GM21390 (cell line): ENCODE results near the gene SPEF2.
"Not testable (repeated sequence)": the region's sequence is repeated elsewhere in the genome, so short reads cannot be mapped to it uniquely, and the experiment has no call there.

ENCODE experiments used
- ATAC-seq: cut with Tn5 transposase; IDR thresholded peaks from one replicate; pipeline ENCODE4 v1.9.1; 2021; ENCODE audit not compliant: unreplicated experiment

Gene SPEF2

DNA sequence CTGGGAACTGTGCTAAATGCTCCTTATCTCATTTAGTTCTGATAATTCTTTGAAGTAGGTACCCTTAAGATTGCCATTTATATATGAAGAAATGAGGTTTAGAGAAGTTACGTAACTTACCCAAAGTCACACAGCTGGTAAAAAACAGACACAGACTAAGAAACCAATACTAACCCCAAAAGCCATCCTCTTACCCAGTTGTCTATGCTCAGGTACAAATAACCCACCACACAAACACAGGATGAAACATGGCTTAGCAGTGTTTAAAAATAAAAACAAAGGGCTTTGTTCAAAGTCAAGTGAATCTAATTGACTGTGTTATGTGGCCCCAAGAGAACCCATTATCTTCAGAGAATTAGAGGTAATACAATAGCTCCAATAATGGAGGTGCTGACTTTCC, 202.0 kb downstream of the SPEF2 start:
- ATAC-seq = no peak

DNA sequence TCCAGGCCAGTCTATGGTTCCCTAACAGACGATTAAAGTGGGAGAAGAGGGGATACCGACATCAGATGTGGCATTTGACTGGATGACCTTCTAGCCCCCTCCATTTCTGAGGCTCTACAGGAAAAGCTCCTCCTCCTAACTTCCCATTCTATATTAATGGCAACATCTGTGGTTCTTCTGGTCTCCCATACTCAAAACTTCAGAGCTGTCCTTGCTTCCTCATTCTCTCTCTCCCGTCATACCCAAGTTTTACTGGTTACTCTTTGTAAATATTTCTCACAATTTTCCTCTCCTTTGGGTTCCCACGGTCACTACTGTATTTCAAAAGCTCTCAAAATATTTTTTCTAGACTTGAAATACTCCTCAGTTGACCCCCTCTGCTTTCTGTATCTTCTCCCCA, 203.1 kb downstream of the SPEF2 start:
- ATAC-seq = no peak

DNA sequence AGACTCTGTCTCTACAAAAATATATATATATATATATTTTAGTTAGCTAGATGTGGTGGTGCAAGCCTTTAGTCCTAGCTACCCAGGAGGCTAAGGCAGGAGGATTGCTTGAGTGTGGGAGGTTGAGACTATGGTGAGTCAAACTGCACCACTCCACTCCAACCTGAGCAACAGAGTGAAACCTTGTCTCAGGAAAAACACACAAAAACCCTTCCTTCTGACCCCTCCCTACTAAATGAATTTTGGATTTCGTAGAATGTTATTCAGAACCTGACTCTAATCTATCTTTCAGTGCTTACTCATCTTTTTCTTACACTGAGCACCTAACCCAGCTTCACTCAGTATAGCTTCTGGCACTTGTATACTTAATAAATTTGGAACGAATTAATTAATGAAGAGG, 203.8 kb downstream of the SPEF2 start:
- no peak for ATAC-seq

DNA sequence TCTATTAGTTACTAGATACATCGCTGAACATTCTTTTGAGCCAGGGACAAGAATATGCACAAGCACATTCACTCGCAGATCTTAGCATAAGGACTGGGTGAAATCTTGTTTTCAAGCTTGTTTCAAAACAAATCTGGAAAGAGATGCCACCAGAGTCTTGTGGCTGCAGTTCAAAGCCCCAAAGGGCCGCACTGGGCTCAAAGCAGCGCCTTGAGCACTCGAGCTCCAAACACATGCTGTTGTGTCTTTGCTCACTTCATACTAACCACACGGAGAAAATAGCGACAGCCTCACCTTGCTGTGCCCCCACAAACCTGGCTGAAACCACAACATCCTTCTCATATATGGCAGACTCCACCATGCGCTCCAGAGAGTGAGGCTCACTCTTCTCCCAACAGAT, 204.8 kb downstream of the SPEF2 start:
- ATAC-seq = no peak

DNA sequence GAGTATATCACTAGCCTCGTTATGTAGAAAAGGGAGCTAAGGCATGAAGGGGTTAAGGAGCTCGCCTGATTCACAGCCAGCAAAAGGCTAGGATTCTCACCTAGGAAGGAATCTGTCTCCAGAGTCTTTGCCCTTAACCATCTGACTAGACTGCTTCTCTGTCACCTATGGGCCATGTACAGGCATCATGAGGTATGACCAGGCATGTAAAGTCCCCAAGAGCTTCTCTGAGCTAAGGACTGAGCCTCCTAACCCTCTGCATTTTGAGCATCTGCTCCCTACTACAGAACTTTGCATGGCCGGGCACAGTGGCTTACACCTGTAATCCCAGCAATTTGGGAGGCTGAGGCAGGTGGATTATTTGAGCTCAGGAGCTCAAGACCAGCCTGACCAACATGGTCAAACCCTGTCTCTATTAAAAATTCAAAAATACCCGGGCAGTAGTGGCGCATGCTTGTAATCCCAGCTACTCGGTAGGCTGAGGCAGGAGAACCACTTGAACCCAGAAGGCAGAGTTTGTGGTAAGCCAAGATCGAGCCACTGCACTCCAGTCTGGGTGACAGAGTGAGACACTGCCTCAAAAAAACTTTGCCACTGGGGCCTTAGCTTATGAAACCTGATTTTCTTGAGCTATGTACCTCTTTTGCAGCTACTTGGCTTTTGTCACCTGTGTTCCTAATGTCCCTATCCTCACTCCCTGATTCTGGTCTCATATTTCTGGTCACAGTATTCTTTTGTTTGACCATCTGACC, 205.9 kb downstream of the SPEF2 start:
- ATAC-seq = no peak

DNA sequence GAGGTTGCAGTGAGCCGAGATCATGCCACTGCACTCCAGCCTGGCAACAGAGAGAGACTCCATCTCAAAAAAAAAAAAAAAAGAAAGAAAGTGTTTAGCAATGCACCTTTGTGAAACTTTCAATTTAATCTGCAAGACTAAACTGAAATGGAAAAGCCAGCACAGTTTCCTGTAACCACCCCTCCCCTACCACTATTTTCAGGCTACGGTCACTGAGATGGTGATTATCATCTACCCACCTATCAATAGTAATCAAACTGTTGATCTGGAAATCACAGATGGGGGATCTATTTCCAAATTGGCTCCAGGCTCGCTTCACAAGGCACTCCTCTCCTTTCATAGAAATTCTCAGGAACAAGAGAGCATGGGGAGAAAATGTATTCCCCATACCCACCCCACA, 208.4 kb downstream of the SPEF2 start:
- no peak for ATAC-seq

DNA sequence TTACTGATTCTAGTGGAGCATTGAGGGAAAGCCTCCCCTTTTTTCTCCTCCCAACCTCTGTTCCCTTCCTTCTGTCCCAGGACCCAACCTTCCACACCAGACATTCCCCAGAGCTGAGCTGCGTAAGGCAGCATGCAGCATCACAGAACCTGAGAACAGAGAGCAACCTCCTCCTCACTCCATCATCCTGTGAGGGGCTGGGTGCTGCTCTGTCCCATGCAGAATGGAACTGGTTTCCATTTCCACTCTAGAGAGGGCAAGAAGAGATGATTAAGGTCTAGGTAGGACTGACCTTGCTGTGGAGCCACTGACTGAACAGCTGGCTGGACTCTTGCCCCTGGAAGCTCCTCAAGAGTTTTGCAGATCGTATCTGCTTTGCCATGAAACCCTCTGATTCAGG, 208.9 kb downstream of the SPEF2 start:
- no peak for ATAC-seq

DNA sequence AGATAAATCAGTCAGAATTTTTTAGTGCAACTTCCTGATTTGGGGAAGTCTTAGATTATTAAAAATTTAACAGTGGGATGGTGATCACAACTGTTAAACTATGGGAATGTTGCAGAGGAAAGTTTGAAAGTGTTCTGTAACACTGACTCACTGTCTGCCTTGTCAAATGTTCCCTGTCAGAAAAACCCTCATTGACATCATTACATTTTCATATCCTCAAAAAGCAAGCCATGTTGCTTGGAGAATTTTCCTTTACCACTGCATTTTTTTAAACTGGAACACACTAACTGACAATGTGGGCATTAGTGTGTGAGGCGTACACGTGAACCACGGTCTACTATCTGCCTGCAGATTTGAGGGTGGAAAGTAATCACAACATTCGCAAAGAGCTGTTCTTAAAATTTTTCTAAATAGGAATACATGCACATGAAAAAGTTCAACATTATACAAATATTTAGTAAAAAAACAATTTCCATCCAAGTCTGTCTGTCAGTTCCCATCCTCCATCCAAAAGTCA, 210.5 kb downstream of the SPEF2 start:
- ATAC-seq = no peak

DNA sequence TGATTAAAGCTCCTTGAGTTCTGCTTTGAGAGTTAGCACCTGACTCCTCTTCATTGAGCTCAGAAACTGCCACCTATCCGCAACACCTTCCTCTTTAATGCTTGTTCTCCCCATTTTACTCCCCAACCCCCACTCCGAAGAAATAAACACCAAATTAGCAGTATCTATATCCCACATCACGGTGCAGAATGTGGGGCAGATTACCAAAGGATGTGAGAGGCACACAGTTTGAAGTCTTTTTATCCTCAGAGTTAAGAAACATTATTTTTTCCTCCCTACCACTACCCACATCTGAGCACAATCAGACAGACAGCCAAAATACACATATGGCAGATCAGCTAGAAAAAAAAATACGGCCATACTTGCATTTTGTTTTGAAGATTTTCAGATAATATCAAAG, 212.9 kb downstream of the SPEF2 start:
- ATAC-seq = no peak

DNA sequence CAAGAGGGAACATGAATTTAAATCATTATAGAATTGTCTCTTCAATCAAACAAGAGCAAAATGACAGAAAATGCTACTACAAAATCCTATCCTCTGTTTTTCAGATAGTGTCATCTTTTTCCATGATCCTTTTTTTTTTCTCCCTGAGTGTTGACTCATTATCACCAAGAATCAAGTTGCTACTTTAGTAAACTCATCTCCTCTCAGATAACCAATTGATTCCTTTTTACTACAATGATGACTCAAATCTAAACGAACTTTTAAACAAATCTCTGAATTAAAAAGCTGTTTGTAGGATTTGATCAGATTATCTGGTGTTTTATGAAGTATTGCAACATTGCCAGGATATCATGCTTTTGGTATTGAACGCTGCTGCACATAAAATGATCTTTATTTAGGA, 215.1 kb downstream of the SPEF2 start:
- no peak for ATAC-seq

DNA sequence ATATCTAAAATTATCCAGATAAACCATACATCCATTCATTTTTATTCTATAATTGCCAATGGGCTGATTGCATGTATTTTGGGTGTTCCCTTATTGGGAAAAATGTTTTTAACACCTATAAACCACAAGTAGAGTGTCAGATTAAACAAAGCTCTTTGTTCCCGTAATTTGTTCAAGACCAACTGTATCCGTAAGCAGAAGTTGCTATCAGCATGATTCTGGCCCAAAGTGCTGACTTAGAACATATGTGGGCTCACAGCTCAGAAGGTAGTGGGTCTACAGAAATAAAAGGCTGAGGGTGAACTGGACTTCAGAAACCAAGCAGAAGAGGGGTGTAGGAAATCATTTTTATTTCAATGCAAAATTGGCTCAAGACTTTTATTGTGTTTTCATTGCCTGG, 215.6 kb downstream of the SPEF2 start:
- no peak for ATAC-seq

DNA sequence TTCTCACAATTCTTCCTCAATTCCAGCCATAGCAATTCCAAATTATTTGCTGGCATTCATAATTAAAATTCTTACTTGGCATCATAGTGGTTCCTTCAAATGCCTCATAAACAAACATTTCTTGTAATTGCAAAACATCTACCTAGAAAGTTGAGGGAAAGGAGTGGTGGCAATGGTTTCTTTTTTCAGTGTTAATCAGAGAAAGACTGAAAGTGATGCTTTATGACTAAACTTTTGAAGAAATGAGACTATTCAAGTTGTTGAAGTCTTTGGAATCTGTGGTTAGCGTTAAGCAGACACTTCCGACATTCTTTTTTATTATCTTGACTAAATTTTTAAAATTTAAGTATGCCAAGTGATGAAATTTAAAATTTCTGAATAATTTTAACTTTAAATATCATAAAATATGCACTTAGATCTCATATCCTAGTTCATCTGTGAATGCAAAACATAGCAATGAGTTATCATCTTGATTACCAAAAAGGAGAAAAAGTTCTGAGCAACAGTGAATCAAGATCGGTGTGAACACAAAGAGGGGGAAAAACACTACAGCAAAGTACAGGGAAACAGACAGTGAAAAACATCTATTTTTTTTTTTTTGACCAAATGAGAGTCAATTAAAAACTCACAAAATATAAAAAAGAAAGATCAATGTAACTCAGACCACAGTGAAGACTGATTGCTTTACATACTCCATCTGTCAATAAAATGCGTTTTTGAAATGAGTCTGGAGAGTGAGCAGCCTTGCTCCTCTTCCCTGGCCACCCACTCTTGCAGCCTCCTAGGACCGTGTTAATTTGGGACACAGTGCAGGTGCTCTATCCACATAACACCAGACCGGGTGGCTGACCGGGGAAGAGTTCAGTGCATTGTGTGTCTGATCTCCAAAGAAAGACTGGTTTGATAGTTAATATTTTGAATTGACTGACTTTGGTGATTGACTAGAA, 218.4 kb downstream of the SPEF2 start:
- no peak for ATAC-seq

DNA sequence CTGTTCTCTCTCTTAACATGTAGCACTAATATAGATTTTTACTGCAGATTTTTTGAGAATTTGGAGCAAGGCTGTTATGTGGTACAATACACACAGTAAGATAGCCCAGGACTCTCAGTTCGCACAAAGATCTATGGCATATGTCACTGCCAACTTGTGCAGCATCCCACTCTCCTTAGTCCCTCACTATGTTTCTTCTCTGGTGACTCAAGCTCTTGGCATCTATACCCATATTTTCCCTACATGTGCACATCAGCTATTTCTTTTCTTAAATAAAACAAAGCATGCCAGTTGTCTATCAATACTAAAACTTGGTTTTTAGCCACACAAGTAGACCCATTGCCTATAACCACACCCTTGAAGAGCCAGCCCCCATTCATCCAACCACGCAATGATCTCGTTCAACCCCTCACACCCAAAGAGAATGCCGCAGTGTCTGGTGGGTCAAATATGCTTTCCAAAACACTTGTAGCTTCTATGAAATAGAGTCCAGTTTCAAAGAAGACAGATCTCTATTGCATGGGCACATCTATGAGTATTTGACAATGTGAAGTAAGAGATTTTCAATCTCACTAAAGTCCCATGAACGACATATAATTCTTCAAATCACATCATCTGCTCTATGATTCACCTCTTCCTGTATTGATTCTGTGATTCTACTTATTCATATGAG, 220.8 kb downstream of the SPEF2 start:
- no peak for ATAC-seq

DNA sequence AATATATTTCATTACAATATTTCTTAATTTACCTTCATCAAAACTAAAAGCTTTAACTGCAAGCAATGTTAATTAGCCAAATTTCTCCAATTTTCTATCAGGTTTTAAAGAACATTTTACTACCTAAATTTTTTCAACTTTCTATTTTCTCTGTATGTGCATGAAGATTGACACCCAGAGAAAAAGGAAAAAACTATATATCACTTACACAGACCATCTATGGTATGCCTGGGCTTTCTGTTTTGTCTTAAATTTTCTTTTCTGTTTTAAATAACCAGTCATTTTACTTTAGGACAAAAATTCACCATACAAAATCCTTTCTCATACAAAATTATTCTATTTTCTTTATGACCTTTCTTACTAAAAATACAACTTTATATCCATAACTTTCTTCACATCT, 225.2 kb downstream of the SPEF2 start:
- no peak for ATAC-seq

DNA sequence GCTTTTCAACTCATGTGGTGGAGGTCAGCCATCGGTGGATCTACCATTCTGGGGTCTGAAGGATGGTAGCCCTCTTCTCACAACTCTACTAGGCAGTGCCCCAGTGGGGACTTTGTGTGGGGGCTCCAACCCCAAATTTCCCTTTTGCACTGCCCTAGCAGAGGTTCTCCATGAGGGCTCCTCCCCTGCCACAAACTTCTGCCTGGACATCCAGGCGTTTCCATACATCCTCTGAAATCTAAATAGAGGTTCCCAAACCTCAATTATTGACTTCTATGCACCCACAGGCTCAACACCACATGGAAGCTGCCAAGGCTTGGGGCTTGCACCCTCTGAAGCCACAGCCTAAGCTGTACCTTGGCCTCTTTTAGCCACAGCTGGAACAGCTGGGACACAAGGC, 227.8 kb downstream of the SPEF2 start:
- ATAC-seq = not testable (repeated sequence)

DNA sequence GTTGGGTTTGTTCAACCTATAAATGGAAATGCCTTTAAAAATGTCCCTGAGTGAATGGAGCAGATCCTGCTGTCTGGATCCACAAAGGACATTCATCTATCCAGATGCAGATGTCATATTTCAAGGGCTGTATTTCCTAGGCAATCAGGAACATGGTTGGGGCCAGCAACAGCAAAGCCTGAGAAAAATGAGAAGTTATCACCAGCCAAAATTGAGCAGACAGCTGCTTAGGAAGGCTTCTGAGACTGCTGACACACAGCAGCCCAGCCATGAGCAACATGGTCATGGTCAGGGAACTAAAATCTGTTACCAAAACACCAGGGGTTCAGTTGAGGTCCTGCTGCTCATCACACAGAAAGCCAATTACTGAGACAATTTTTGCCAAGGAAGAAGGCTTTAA, 229.8 kb downstream of the SPEF2 start:
- no peak for ATAC-seq

DNA sequence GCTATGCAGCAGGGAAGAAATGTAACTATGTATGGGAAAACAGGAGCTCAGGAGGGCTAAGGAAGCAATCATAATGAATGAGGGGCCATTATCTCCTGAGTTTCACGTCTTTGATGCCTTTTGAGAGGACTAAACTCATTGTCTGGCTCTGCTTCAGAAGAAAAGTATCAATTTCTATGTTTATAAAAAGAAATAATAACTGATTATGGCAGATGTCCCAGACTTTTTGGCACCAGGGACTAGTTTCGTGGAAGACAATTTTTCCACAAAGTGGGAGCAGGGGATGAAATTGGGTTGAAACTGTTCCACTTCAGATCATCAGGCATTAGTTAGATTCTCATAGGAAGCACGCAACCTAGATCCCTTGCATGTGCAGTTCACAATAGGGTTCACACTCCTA, 230.3 kb downstream of the SPEF2 start:
- no peak for ATAC-seq

DNA sequence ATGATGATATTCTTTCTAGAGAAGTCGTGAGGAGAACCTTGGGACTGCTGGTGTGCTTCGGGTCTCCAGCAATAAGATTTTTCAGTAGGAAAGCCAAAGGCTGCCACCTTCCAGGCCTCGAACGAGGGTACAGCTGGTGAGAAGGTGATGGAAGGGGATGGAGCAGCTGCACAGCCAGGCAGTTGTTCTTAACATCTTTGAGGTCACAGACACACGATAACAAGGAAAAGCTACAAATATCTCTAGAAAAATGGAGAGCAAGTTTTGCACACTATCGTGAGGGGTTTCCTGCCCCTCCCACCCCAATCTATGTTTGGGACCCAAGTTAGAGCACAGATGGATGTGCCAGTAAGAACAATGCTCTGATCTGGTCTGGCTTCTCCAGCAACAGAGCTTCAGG, 232.2 kb downstream of the SPEF2 start:
- no peak for ATAC-seq

DNA sequence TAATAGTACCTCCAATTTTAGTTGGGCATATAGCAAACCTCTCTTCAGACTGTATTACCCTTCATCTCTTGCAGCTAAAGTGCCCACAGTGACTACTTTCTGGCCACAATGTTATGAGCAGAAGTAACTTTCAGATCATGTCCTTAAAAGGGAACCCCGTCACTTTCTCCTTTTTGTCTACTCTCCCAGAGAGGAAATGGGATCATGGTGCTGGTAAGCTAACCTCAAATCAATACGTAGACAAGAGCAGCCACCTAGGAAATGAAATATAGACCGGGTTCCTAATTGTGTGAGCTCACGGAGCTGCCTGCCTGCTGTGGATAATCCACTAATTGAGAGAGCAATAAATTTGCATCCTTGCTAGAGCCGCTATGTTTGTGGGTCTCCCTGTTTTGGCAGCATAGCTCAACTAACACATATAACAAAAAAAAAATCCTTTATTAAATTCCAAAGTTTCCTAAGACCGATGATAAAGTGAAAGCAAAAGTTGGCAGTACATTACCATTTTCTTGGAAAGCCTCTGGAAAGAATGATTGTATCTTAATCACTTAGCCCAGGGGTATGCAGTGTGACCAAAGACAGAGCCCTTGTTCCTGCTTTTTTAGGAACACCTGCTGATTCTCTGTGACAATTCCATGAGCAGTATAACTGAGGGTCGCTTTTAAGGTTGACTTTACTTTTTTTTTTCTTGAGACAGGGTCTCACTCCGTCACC, 233.5 kb downstream of the SPEF2 start:
- no peak for ATAC-seq

DNA sequence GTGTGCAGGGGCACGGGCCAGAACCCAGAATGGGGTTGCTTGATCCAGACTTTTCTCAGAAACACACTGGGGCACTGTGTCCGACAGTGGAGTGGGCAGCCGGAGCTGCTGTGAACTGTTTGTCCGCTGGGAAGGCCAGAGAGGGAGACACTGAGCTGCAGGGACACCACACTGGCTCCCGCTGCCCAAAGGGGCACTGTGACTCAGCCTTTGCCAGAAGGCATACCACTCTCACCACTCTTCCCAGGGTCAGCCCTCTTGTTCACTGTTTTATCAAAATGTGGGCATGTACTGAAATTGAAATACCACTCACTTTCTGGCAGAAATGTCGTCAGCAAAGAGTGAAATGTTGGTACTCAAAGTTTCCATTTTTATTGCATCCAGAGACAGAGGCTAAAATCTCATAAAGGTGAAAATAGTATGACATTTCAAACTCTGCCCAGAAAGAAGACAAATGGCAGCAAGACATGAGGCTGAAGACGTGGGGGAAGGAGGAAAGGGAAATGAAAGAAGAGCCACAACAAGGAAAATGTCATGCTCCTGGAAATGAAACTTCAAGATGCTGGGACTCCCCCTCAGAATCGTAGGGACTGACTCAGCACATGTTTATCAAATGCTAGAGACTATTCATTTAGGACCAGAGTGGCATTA, 234.5 kb downstream of the SPEF2 start:
- ATAC-seq = no peak
